ENCODE results near the gene PACSIN1.

The PACSIN1 gene

DNA sequence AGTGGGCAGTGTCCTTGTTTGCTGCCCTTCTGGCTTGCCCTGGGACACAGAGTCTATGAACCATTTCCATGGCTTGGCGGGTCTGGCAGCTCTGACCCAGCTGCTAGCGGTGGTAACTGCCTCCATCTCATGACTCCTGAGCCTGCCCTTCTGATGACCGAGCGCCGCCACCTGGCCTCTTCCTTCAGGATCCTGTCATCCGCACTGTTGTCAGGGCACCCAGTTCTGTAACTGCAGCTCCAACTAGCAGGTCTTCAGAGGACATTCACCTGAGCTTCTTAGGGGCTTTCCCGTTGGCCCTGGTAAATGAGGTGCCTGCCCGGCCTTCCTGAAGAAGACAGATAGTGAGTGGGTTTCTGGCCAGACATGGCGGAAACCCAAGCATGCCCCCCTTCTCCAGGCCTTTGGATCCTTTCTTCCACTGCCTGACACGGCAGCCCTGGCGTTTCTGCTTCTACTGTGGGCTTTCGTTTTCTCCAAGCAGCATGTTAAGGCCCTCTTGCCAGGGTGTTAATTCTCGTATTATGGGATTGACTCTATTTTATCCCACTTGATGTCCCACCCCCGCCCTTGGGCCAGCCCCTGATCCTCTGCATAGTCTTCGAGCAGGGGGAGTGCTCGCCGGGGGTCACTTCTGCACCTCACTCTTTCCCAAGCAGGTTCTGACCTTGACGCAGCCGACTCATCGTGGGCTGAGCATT lies 24.7 kb downstream of the PACSIN1 start:
- no peak overlapping the region for H3K4me3 ChIP-seq (ENCODE audit: low read length)
- no peak for DNase-seq (ENCODE audit: low read depth)

DNA sequence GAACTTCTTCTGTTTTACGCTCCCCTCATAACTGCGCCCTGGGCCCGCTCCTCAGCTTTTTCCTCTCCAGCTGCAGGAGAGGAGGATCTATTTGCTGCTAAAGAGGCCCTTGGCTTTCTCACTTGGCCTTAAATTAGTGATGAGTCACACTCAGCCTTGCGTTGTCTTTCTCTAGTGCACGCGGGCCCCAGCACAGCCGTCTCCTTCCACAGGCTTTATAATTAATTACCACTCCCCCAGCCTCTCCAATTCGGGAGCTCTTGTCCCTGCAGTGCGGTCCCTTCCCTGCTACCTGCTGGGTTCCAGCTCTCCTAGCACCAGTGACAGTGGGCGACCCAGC lies 25.2 kb downstream of the PACSIN1 start:
- peak; percentile 31 for DNase-seq (ENCODE audit: low read depth)
- TF ChIP-seq, protein P1, sequence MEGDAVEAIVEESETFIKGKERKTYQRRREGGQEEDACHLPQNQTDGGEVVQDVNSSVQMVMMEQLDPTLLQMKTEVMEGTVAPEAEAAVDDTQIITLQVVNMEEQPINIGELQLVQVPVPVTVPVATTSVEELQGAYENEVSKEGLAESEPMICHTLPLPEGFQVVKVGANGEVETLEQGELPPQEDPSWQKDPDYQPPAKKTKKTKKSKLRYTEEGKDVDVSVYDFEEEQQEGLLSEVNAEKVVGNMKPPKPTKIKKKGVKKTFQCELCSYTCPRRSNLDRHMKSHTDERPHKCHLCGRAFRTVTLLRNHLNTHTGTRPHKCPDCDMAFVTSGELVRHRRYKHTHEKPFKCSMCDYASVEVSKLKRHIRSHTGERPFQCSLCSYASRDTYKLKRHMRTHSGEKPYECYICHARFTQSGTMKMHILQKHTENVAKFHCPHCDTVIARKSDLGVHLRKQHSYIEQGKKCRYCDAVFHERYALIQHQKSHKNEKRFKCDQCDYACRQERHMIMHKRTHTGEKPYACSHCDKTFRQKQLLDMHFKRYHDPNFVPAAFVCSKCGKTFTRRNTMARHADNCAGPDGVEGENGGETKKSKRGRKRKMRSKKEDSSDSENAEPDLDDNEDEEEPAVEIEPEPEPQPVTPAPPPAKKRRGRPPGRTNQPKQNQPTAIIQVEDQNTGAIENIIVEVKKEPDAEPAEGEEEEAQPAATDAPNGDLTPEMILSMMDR (IDR thresholded peaks at IDR 0.05; ENCODE audit: insufficient read depth, low read depth, low read length, missing control alignments): no peak
- H3K4me3 ChIP-seq (ENCODE audit: low read length): no peak overlapping the region

More for the DNA sequence above, 24.7 kb downstream of the PACSIN1 start:
- TF ChIP-seq, protein P1 (IDR thresholded peaks at IDR 0.05; ENCODE audit: insufficient read depth, low read depth, low read length, missing control alignments): no peak

DNA sequence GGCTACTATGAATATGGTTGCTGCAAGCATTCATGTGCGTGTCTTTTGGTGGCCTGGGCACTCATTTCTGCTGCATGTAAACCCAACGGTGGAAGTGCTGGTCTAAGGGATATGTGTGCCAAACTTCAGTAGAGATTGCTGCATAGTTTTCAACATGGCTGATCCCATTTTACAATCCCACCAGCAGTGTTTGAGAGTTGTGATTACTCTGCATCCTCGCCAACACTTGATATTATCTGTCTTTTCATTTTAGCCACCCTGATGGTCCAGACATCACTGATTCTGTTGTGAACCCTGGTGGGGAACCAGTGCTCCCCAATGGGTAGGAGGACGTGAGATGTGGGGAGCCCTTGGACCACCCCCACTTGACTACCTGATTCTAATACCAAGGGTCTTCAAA lies 27.5 kb downstream of the PACSIN1 start:
- TF ChIP-seq, protein P1 (IDR thresholded peaks at IDR 0.05; ENCODE audit: insufficient read depth, low read depth, low read length, missing control alignments): no peak
- no peak overlapping the region for H3K4me3 ChIP-seq (ENCODE audit: low read length)
- no peak for DNase-seq (ENCODE audit: low read depth)

DNA sequence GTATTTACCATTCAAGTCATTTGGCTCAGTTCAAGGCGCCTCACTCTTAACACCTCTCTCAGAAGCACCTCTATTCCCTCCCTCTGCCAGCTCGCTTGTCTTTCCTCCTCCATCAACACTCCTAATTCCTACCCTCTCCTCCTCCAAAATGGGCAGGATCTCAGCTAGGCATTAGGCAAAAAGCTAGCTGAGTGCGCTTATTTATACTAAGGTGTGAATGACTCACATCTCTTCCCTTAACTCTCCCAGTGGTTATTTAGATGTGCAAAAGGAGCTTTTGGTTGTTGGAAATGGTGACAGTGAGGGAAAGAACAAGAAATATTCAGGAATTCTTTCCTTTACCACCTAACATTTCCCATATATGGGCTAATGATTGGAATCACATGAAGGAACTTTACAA lies 29.1 kb downstream of the PACSIN1 start:
- no peak overlapping the region for H3K4me3 ChIP-seq (ENCODE audit: low read length)
- DNase-seq (ENCODE audit: low read depth): no peak
- TF ChIP-seq, protein P1 (IDR thresholded peaks at IDR 0.05; ENCODE audit: insufficient read depth, low read depth, low read length, missing control alignments): no peak

DNA sequence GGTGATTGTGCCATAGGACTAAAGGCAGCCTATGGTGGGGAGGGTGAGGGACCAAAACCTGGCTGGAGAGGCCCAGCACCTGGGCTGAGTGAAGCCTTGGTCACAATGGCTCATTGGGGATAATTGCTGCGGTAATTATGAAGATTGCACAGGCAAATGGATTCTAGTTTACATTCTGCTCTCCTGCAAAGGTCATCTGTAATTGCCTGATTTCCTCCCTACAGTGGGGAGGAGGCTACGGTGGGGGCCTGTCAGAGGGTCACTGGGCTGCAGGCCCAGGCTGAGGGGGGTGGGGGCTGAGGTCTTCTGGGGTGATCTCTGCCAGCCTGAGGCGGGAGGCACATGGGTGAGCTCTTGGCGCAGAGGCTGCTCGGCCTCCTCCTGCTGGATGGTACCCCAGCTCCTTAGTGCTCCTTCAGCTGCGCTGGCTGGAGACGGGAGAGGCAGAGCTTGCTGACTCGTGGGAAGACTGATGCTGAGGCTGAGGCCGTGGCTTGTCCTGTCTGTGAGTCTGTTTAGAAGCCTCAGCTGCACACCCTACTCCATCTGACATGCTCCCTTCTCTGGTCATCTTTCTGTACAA lies 30.3 kb downstream of the PACSIN1 start:
- no peak for DNase-seq (ENCODE audit: low read depth)
- TF ChIP-seq, protein P1 (IDR thresholded peaks at IDR 0.05; ENCODE audit: insufficient read depth, low read depth, low read length, missing control alignments): no peak

DNA sequence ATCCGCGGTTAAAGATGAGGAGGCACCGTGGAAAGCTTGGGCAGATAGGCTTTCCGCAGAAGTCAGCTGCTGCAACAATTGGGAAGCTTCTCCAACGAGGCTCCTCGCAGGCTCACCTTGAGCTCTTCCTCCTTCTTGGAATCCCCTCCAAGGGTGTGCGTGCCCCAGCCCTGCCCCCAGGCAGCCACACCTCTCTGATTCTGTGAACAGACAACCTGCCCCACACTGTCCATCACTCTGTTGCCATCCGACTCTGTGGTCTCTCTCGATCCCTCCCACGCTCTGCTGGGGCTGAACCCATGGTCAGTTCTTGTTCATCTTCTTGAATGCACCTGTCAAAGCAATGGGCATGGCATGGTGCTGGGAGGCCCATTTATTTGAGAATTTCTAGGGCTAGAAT lies 31.5 kb downstream of the PACSIN1 start:
- no peak overlapping the region for H3K4me3 ChIP-seq (ENCODE audit: low read length)
- no peak for DNase-seq (ENCODE audit: low read depth)
- TF ChIP-seq, protein P1 (IDR thresholded peaks at IDR 0.05; ENCODE audit: insufficient read depth, low read depth, low read length, missing control alignments): no peak

More for the DNA sequence above, 30.3 kb downstream of the PACSIN1 start:
- H3K4me3 ChIP-seq (ENCODE audit: low read length): no peak overlapping the region

DNA sequence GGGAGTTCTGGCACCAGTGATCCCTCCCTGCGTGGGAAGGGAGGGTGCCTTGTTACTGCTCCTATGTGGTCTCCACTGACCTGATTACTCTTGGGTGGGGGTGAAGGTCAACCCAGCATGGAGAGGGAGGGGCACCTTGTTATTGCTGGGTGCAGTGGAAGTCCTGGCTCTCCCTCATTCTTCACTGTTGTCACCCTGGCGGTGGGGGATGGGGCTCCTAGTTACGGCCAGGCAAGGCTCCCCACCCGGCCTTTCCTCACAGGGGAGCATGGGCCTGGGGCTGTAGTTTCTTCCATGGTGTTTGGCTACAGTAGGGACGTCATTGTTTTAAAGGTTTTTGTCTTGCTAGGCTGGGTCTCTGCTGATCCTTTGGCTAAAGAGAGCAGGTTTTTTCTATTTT lies 40.8 kb downstream of the PACSIN1 start:
- H3K4me3 ChIP-seq (ENCODE audit: low read length): no peak overlapping the region
- DNase-seq (ENCODE audit: low read depth): no peak
- TF ChIP-seq, protein P1 (IDR thresholded peaks at IDR 0.05; ENCODE audit: insufficient read depth, low read depth, low read length, missing control alignments): no peak
